ENCODE measurements around the gene MSH3. TPM values are rescaled to one million over a fixed set of nuclear protein-coding genes. Genes with fewer than 3 reads are reported as not detected.

Gene MSH3
- total and polyA plus RNA-seq, 12 donors = 2.8 to 24.6 (median 11.7) TPM

DNA sequence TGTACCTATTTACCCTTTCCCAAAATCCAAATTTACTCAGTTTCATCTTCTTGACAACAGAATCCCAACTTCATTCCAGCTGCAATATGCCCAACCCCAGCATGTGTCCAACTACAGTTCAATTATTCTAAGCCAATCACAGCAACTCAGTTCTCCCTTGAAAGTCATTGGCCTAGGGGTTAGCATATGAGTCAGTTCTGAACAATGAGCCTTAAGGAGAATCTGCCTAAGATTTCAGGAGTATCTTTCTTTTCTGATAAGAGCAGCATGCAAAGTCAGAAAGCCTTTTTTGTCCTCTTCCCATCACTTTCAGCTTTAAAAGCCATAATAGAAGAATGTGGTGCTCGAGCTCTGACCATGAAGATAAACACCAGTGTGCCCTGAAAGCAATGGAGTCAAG, 261.3 kb downstream of the MSH3 start:
- no peaks in the 10 kb centered on the region for H3K27me3 ChIP-seq
- WGBS, 4 donors = 74 to 90% (median 84%) methylated on average over 1 of the region's 1 CpG
- TF ChIP-seq, protein P1, sequence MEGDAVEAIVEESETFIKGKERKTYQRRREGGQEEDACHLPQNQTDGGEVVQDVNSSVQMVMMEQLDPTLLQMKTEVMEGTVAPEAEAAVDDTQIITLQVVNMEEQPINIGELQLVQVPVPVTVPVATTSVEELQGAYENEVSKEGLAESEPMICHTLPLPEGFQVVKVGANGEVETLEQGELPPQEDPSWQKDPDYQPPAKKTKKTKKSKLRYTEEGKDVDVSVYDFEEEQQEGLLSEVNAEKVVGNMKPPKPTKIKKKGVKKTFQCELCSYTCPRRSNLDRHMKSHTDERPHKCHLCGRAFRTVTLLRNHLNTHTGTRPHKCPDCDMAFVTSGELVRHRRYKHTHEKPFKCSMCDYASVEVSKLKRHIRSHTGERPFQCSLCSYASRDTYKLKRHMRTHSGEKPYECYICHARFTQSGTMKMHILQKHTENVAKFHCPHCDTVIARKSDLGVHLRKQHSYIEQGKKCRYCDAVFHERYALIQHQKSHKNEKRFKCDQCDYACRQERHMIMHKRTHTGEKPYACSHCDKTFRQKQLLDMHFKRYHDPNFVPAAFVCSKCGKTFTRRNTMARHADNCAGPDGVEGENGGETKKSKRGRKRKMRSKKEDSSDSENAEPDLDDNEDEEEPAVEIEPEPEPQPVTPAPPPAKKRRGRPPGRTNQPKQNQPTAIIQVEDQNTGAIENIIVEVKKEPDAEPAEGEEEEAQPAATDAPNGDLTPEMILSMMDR (IDR thresholded peaks at IDR 0.05) = no peak
- TF ChIP-seq POLR2A (IDR thresholded peaks at IDR 0.05) = no peak
- no peak overlapping the region for H3K4me3 ChIP-seq
- H3K36me3 ChIP-seq (replicated peaks in 1 of 2) = no peaks in the 10 kb centered on the region
- intact Hi-C loops (cut with DNase I) = no loop called here
- H3K4me1 ChIP-seq (replicated peaks in 1 of 2) = no peaks in the 10 kb centered on the region
- H3K27ac ChIP-seq = no peak overlapping the region
- no peaks in the 10 kb centered on the region for H3K9me3 ChIP-seq (replicated peaks in 1 of 3)
- no peak for DNase-seq

DNA sequence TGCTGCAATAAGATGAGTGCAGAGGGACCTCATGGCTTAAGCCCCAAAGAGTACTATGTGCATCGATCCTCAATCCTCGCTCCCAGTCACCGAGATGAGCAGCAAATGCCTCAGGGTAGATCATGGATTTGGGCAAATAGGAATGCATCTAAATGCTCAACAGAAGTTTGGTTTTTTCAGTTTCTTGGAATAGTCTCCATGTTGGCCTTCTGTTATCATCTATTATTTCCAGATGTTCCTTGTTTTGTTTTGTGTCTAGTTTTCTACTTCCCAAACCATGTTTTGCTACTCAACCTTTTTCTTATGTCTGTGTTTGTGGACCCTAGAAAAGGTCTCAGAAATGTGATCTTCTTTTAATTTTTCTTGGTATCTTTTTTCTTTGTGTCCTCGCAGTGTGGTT, 262.2 kb downstream of the MSH3 start:
- TF ChIP-seq, protein P1 (IDR thresholded peaks at IDR 0.05) = no peak
- TF ChIP-seq POLR2A (IDR thresholded peaks at IDR 0.05) = no peak
- no peak overlapping the region for H3K27ac ChIP-seq
- WGBS, 4 donors = 87 to 89% (median 89%) methylated on average over 4 of the region's 4 CpGs
- no peak for DNase-seq
- no peaks in the 10 kb centered on the region for H3K27me3 ChIP-seq
- intact Hi-C loops (cut with DNase I) = no loop called here
- no peaks in the 10 kb centered on the region for H3K4me1 ChIP-seq (replicated peaks in 1 of 2)
- no peaks in the 10 kb centered on the region for H3K9me3 ChIP-seq (replicated peaks in 1 of 3)
- H3K36me3 ChIP-seq (replicated peaks in 1 of 2) = no peaks in the 10 kb centered on the region
- no peak overlapping the region for H3K4me3 ChIP-seq

DNA sequence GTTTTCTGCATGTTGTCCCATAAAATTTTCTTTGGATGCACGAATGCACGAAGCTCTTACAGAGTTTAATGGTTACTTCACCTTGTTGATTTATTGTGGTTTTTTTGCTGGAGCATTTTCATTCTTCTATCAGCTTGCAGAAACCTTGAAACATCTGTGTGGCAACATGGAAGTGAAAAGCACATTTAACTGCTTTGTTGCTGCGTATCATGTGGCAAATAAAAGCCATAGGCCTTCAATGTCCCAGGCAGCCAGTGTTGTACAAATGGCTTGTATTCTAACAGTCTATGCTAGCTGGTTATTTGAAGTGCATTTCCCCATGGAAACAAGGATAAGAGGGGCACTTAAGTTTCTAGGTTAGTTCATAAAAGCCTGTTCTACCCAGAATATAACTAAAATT, 263.2 kb downstream of the MSH3 start:
- no peaks in the 10 kb centered on the region for H3K9me3 ChIP-seq (replicated peaks in 1 of 3)
- no peaks in the 10 kb centered on the region for H3K27me3 ChIP-seq
- H3K4me1 ChIP-seq (replicated peaks in 1 of 2) = no peaks in the 10 kb centered on the region
- DNase-seq = no peak
- TF ChIP-seq, protein P1 (IDR thresholded peaks at IDR 0.05) = no peak
- TF ChIP-seq POLR2A (IDR thresholded peaks at IDR 0.05) = no peak
- H3K36me3 ChIP-seq (replicated peaks in 1 of 2) = no peaks in the 10 kb centered on the region
- intact Hi-C loops (cut with DNase I) = no loop called here
- WGBS, 4 donors = 45 to 57% (median 50%) methylated on average over 3 of the region's 3 CpGs
- no peak overlapping the region for H3K27ac ChIP-seq
- no peak overlapping the region for H3K4me3 ChIP-seq

DNA sequence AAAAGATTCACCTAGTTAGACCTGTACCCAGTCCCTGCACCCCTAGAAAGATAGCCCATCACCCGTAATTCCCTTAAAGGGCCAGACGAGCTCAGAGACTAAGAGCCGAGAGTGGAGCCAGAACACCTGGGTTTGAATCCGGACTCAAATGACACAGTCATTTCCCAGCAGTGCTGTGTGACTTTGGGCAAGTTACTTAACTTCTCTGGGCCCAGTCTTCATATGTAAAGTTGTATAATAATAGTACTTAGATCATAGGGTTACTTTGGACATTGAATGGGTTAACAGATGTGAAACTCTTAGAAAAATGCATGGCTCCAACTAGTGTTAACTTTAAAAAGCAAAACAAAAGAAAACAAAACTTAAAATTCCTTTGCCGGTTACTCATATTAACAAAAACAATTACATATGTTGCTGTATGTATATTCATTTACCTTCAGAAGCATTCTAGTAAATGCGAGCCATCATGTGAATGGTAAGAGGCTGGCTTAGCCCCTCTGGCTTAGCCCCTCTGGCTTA, 265.3 kb downstream of the MSH3 start:
- Histone ChIP-seq H3K4me1 (replicated peaks in 1 of 2) (no peaks in the 10 kb centered on the region), H3K4me3 (no peak overlapping the region), H3K36me3 (replicated peaks in 1 of 2) (no peaks in the 10 kb centered on the region), H3K9me3 (replicated peaks in 1 of 3) (no peaks in the 10 kb centered on the region), H3K27ac (no peak overlapping the region), H3K27me3 (no peaks in the 10 kb centered on the region)
- TF ChIP-seq, protein P1 (IDR thresholded peaks at IDR 0.05) = no peak
- TF ChIP-seq POLR2A (IDR thresholded peaks at IDR 0.05) = no peak
- intact Hi-C loops (cut with DNase I) = no loop called here
- DNase-seq = no peak
- 82 to 91% (median 87%) methylated on average over 6 of the region's 6 CpGs for WGBS, 4 donors
